GF-D8 (cell line): ENCODE measurements around the gene C1QTNF1.

Experiments
- DNase-seq: peaks from one replicate; lab custom pipeline; 2025; lab: John Stamatoyannopoulos, UW

The C1QTNF1 gene

DNA sequence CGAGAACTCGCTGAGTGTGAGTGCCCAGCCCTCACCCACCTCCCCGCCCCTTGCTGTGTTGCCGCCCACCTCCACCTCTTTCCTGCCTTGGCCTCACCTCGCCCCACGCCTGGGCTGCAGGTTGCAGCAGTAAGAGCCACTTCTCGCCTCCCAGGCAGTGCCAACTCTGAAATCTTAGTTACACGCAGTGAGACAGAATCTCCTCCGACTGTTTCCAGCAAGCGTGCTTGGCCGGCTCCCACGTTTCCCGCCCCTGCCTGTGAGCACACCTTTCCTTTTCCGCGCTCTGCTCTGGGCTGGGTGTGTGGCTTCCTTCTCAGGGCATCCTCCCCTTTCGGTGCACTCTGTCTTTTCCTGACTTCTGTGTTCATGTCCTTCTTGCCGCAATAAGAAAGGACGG is 56.4 kb downstream of the C1QTNF1 start:
- no peak for DNase-seq

GRCh38 chr17:79080761-79081290 is 56.9 kb downstream of the C1QTNF1 start:
- no peak for DNase-seq

GRCh38 chr17:79081571-79082276 is 57.8 kb downstream of the C1QTNF1 start:
- no peak for DNase-seq

- no peak for DNase-seq
Observed at GRCh38 chr17:79082311-79083190, 58.6 kb downstream of the C1QTNF1 start.

DNA sequence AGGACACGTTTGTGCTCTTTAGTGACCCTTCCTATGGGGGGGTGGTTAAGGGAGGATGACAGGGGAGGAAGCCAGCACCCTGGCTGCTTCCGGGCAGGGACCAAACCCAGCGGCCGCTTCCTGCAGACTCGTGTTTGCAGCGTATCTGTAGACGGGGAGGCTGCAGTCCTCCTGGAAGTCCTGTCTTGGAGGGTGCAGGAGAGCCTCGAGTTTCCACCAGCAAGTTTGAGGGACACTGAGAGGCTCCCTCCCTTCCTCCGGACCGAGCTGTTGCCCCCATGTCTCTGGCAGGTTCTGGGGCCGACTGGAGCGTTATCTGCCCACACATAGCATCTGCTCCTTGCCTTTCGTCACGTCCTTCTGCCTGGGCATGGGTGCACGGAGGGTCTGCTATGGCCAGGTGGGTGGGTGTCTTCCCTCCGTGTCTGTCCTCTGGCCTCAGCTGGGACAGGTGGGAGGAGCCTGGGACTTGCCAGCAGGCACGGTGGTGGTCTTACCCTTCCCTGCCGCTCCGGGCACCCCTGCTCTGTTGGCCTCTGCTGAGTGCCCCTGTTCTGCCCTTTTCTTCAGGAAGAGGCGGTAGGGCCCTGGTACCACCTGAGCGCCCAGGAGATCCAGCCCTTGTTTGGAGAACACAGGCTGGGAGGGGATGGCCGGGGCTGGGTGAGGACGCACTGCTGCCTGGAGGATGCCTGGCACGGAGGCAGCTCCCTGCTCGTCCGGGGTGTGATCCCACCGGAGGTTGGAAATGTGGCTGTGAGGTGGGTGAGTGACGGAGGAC is 59.4 kb downstream of the C1QTNF1 start:
- DNase-seq, result no peak

- no peak for DNase-seq
Observed at GRCh38 chr17:79084291-79085153, 60.6 kb downstream of the C1QTNF1 start.

GRCh38 chr17:79085154-79085920 is 61.4 kb downstream of the C1QTNF1 start:
- DNase-seq, result no peak

DNA sequence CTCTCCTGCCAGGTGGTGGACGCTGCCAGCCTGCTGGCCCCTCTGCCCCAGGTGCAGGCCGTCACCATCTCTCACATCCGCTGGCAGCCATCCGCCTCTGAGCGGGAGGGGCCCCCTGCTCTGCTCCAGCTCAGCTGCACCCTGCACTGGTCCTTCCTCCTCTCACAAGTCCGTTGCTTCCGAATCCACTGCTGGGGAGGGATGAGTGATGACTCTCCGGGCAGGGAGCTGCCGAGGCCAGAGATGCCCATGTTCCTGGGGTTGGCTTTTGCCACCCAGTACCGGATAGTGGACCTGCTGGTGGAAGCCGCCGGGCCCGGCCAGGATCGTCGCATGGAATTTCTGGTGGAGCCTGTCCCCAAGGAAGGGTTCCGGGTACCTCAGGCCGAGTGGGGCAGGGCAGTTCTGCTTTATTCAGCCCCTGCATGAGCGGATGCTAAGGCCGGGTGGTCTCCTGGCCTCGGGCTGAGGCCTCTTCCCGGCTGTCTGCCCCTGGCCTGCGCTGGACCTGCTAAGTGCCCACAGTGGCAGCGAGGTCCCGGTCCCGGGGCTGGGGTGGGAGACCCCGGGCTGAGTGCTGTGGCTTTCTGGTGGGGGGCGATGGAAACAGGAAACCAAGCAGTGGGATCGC is 62.1 kb downstream of the C1QTNF1 start:
- no peak for DNase-seq

GRCh38 chr17:79086609-79087427 is 62.8 kb downstream of the C1QTNF1 start:
- no peak for DNase-seq

GRCh38 chr17:79087428-79088143 is 63.6 kb downstream of the C1QTNF1 start:
- DNase-seq, result no peak

GRCh38 chr17:79088247-79088996 is 64.5 kb downstream of the C1QTNF1 start:
- DNase-seq, result no peak

DNA sequence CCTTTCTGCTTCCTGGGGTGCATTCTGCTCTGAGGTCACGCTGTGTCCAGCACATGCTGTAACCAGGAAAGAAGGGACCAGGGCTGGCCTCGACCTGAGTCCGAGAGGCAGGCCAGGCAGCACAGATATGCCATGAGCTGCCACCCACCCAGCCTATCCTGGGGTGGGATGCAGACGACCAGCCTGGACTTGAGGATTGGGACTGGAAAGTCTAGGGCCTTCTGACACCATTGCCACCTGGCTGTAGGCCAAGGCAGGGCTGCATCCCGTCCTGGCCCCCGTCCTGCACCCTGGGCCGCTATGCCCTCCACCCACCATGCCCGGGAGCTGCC is 65.0 kb downstream of the C1QTNF1 start:
- DNase-seq, result no peak

DNA sequence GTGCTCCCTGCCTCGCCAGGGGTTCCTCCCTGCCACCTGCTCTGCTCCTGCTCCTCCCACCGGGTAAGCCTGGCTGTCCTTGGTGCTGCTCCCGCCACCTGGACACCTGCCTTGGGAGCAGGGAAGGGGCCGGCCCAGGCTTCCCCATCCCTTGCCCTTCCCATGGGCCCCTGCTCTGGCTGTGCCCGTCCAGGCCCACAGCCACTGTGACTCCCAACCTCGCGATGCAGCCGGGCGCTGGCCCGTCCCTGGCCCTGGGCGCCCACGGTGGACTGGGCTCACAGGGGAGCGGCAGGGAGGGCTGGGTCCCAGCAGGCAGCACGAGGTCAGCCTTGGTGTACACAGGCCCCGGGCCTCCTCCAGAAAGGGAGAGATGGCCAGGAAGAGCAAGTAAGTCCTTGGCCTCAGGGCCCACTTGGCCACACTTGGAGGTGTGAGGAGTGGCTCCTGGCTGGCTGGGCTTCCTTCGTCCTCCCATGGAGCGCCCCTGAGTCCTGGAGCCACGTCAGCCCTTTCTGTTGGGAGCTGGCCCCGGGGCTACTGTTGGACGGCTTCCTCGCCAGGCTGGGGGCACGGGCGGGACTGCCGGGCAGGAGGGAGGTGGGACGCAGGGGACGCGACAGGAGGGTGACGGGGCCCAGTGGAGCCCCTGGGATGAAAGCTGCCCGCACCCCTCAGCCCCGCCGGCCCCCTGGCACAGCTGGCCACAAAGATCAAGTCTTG is 65.9 kb downstream of the C1QTNF1 start:
- DNase-seq, result no peak

- DNase-seq, result no peak
Observed at GRCh38 chr17:79090443-79091225, 66.7 kb downstream of the C1QTNF1 start.

DNA sequence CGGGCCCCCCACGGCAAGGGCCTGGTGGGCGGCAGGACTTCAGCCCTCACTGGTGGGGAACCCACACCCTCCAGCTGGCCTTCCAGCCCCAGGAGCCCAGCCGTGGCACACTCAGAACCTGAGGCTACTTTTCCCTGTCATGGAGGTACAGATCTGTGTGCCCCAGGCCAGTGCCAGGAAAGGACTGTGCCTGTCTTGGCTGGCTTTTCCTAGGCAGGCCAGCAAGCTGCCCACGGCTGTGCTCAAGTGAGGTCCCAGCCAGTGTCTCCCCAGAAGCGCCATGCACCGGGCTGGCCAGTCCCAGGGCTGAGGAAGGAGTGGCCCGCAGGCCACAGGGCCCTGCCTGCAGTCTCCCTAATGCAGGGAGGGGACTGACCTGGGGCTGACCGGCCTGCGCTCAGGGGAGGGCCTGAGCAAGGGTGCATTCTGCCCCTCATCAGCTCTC is 67.3 kb downstream of the C1QTNF1 start:
- no peak for DNase-seq

DNA sequence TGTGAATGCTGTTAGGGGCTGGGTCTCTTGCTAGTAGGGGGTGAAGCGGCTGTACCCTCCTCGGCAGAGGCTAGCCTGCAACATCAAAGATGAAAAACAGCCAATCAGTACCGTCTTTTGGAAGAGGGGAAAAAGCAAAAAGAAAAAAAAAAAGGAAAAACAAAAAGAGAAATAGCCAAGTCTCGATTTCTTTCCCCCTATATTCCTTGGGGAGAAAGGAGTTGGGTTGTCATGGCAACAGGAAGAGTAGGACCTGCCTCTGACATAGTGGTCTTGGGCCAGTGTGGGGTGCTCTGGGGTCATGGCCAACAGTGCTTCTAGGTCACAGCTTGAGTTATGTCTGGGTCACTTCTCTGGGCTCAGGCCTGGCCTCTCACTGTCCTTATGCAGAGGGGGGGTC is 68.6 kb downstream of the C1QTNF1 start:
- DNase-seq, result no peak
